Hepatocyte (in vitro differentiated cells): Measurements from ENCODE around the gene AFAP1. TPM values are rescaled to one million over a fixed set of nuclear protein-coding genes. Genes with fewer than 3 reads are reported as not detected.
A peak's percentile ranks its signal among the peaks of the same experiment; 100 is the strongest.

Experiments used
- DNase-seq: peaks from one replicate; pipeline ENCODE4 v3.0.0-alpha.2; 2016; ENCODE audit warnings: low spot score
- H2AFZ ChIP-seq: fragments of 200-600 bp; sonication (generic); 2 replicates; pipeline ENCODE4 v1.6.0; 2016; ENCODE audit warnings: antibody characterized with exemption, mild to moderate bottlenecking
- H3K27ac ChIP-seq: fragments of 200-600 bp; sonication (generic); 2 replicates; pipeline ENCODE4 v1.5.1; 2016; ENCODE audit warnings: mild to moderate bottlenecking
- H3K27me3 ChIP-seq: fragments of 200-600 bp; sonication (generic); 2 replicates; pipeline ENCODE4 v1.6.1; 2016
- H3K36me3 ChIP-seq: fragments of 200-600 bp; sonication (generic); replicated peaks from 2 replicates; pipeline ENCODE4 v1.5.1; 2016; ENCODE audit warnings: low read depth; ENCODE audit not compliant: insufficient read depth
- H3K4me1 ChIP-seq: fragments of 200-600 bp; sonication (generic); 2 replicates; pipeline ENCODE4 v1.5.1; 2016; ENCODE audit warnings: mild to moderate bottlenecking, moderate library complexity; ENCODE audit not compliant: insufficient read depth
- H3K4me2 ChIP-seq: fragments of 200-600 bp; sonication (generic); 2 replicates; pipeline ENCODE4 v1.6.0; 2016
- H3K4me3 ChIP-seq: fragments of 200-600 bp; sonication (generic); 2 replicates; pipeline ENCODE4 v1.5.1; 2016; ENCODE audit warnings: mild to moderate bottlenecking
- H3K79me2 ChIP-seq: fragments of 200-600 bp; sonication (generic); 2 replicates; pipeline ENCODE4 v1.6.0; 2017; ENCODE audit warnings: mild to moderate bottlenecking
- H3K9me2 ChIP-seq: fragments of 200-600 bp; sonication (generic); replicated peaks from 2 replicates; pipeline ENCODE4 v1.6.0; 2017; ENCODE audit warnings: mild to moderate bottlenecking; ENCODE audit not compliant: insufficient read depth
- H3K9me3 ChIP-seq: fragments of 200-600 bp; sonication (generic); 2 replicates; pipeline ENCODE4 v1.5.1; 2016; ENCODE audit warnings: low read depth, mild to moderate bottlenecking
- H4K20me1 ChIP-seq: fragments of 200-600 bp; sonication (generic); 2 replicates; pipeline ENCODE4 v1.6.0; 2016; ENCODE audit warnings: mild to moderate bottlenecking; ENCODE audit not compliant: insufficient read depth, poor library complexity, severe bottlenecking
- EZH2 ChIP-seq: fragments of 200-600 bp; sonication (generic); IDR thresholded peaks from 2 replicates; pipeline ENCODE4 v1.6.1; 2016; ENCODE audit warnings: antibody characterized with exemption, mild to moderate bottlenecking, borderline replicate concordance
- EZH2phosphoT487 ChIP-seq: fragments of 200-600 bp; sonication (generic); IDR thresholded peaks from one replicate; pipeline ENCODE4 v1.6.1; 2018; ENCODE audit warnings: antibody characterized with exemption, mild to moderate bottlenecking, low read depth, moderate library complexity; ENCODE audit not compliant: unreplicated experiment, severe bottlenecking
- WGBS: methylation state at CpG from one replicate; pipeline ENCODE4 v1.1.6; 2016; ENCODE audit warnings: low lambda C conversion rate; ENCODE audit errors: missing lambda C conversion rate; 5-methylcytosine and 5-hydroxymethylcytosine counted together
- polyA plus RNA-seq: library from polyadenylated mRNA; unstranded; fragments of >200 nt; fragmentation: Nextera tagmentation; extraction: Ambion mirVana; gene quantifications from 2 replicates; pipeline ENCODE4 v1.2.1, GENCODE V29; 2016
- total RNA-seq: library from RNA; depleted of rRNA; stranded (reverse); fragments of >200 nt; gene quantifications from 2 replicates; pipeline ENCODE4 v1.2.3, GENCODE V29; 2014
- TF ChIP-seq, protein P1 (sequence below): fragments of 200-600 bp; sonication (generic); IDR thresholded peaks from 2 replicates; pipeline ENCODE4 v1.5.1; 2016; ENCODE audit warnings: antibody characterized with exemption, mild to moderate bottlenecking; ENCODE audit not compliant: poor library complexity

AFAP1 gene
- total and polyA plus RNA-seq, 2 experiments from 2014 or later, result 9.3 to 16.2 TPM

- Histone ChIP-seq H3K27me3 (no peaks in the 10 kb centered on the region), H3K4me2 (no peak overlapping the region), H3K27ac (peak overlapping the region; percentile 15), H3K9me3 (no peaks in the 10 kb centered on the region), H4K20me1 (no peaks in the 10 kb centered on the region), H3K79me2 (no peaks in the 10 kb centered on the region), H3K4me3 (no peak overlapping the region), H3K4me1 (peaks cover 9% of the 10 kb centered on the region), H3K9me2 (no peaks in the 10 kb centered on the region), H2AFZ (no peak overlapping the region), H3K36me3 (no peaks in the 10 kb centered on the region)
- TF ChIP-seq EZH2phosphoT487 (no peak), EZH2 (no peak)
- TF ChIP-seq, protein P1, sequence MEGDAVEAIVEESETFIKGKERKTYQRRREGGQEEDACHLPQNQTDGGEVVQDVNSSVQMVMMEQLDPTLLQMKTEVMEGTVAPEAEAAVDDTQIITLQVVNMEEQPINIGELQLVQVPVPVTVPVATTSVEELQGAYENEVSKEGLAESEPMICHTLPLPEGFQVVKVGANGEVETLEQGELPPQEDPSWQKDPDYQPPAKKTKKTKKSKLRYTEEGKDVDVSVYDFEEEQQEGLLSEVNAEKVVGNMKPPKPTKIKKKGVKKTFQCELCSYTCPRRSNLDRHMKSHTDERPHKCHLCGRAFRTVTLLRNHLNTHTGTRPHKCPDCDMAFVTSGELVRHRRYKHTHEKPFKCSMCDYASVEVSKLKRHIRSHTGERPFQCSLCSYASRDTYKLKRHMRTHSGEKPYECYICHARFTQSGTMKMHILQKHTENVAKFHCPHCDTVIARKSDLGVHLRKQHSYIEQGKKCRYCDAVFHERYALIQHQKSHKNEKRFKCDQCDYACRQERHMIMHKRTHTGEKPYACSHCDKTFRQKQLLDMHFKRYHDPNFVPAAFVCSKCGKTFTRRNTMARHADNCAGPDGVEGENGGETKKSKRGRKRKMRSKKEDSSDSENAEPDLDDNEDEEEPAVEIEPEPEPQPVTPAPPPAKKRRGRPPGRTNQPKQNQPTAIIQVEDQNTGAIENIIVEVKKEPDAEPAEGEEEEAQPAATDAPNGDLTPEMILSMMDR, result no peak
- WGBS, result 92% methylated on average over 14 of the region's 14 CpGs
- no peak for DNase-seq
Observed at GRCh38 chr4:7831858-7832730, 107.6 kb downstream of the AFAP1 start.

GRCh38 chr4:7831330-7831729, 108.3 kb downstream of the AFAP1 start:
- Histone ChIP-seq H3K27ac (peak overlapping the region; percentile 15), H3K4me2 (no peak overlapping the region), H2AFZ (no peak overlapping the region), H3K9me2 (no peaks in the 10 kb centered on the region), H3K9me3 (no peaks in the 10 kb centered on the region), H3K27me3 (no peaks in the 10 kb centered on the region), H4K20me1 (no peaks in the 10 kb centered on the region), H3K4me3 (no peak overlapping the region), H3K79me2 (no peaks in the 10 kb centered on the region), H3K4me1 (peaks cover 9% of the 10 kb centered on the region), H3K36me3 (no peaks in the 10 kb centered on the region)
- no peak for DNase-seq
- TF ChIP-seq EZH2phosphoT487 (no peak), EZH2 (no peak)
- TF ChIP-seq, protein P1, result no peak
- WGBS, result 62% methylated on average over 7 of the region's 7 CpGs

- H3K79me2 ChIP-seq, result no peaks in the 10 kb centered on the region
- no peak overlapping the region for H3K4me3 ChIP-seq
- TF ChIP-seq, protein P1, result no peak
- H3K4me2 ChIP-seq, result no peak overlapping the region
- no peaks in the 10 kb centered on the region for H4K20me1 ChIP-seq
- H2AFZ ChIP-seq, result no peak overlapping the region
- H3K9me3 ChIP-seq, result no peaks in the 10 kb centered on the region
- peaks cover 9% of the 10 kb centered on the region for H3K4me1 ChIP-seq
- H3K27me3 ChIP-seq, result no peaks in the 10 kb centered on the region
- no peaks in the 10 kb centered on the region for H3K36me3 ChIP-seq
- peak overlapping the region; percentile 15 for H3K27ac ChIP-seq
- no peak for DNase-seq
- H3K9me2 ChIP-seq, result no peaks in the 10 kb centered on the region
- whole genome bisulfite sequencing, result 83% methylated on average over 2 of the region's 2 CpGs
Observed at GRCh38 chr4:7830747-7831146, 108.9 kb downstream of the AFAP1 start.
